Measurements from ENCODE around the gene PPP1R14C. TPM values are rescaled to one million over a fixed set of nuclear protein-coding genes. Genes with fewer than 3 reads are reported as not detected.

PPP1R14C gene
- total RNA-seq, 1 donor from 2014 or later, result 0.26 TPM

GRCh38 chr6:150281767-150282166 lies 138.9 kb downstream of the PPP1R14C start:
- Histone ChIP-seq H3K4me1 (peaks cover 10% of the 10 kb centered on the region), H4K20me1 (ENCODE audit: low read depth) (no peaks in the 10 kb centered on the region), H3K27ac (no peak overlapping the region), H3K36me3 (no peaks in the 10 kb centered on the region), H3K9ac (no peak overlapping the region), H3F3A (ENCODE audit: low read depth) (no peaks in the 10 kb centered on the region), H3K4me3 (no peak overlapping the region), H3K9me3 (ENCODE audit: low read depth) (no peaks in the 10 kb centered on the region), H3K4me2 (no peak overlapping the region), H3K27me3 (no peaks in the 10 kb centered on the region), H2AFZ (replicated peaks) (no peak overlapping the region), H3K79me2 (ENCODE audit: low read depth) (no peaks in the 10 kb centered on the region)
- no peak overlapping the region for H3K4me3 Mint-ChIP-seq
- DNase-seq (ENCODE audit: low spot score), result no peak
- no peaks in the 10 kb centered on the region for H3K36me3 Mint-ChIP-seq
- no peak overlapping the region for H3K27ac Mint-ChIP-seq
- TF ChIP-seq EZH2 (IDR thresholded peaks at IDR 0.05), result no peak
- TF ChIP-seq, protein P1, sequence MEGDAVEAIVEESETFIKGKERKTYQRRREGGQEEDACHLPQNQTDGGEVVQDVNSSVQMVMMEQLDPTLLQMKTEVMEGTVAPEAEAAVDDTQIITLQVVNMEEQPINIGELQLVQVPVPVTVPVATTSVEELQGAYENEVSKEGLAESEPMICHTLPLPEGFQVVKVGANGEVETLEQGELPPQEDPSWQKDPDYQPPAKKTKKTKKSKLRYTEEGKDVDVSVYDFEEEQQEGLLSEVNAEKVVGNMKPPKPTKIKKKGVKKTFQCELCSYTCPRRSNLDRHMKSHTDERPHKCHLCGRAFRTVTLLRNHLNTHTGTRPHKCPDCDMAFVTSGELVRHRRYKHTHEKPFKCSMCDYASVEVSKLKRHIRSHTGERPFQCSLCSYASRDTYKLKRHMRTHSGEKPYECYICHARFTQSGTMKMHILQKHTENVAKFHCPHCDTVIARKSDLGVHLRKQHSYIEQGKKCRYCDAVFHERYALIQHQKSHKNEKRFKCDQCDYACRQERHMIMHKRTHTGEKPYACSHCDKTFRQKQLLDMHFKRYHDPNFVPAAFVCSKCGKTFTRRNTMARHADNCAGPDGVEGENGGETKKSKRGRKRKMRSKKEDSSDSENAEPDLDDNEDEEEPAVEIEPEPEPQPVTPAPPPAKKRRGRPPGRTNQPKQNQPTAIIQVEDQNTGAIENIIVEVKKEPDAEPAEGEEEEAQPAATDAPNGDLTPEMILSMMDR (IDR thresholded peaks at IDR 0.05), result no peak
- no peak for TF ChIP-seq EZH2phosphoT487 (IDR thresholded peaks at IDR 0.05)
- H3K27me3 Mint-ChIP-seq (ENCODE audit: insufficient read depth, low read depth), result peaks cover 3% of the 10 kb centered on the region
- H3K9me3 Mint-ChIP-seq, result peaks cover 16% of the 10 kb centered on the region
- peaks cover 13% of the 10 kb centered on the region for H3K4me1 Mint-ChIP-seq

DNA sequence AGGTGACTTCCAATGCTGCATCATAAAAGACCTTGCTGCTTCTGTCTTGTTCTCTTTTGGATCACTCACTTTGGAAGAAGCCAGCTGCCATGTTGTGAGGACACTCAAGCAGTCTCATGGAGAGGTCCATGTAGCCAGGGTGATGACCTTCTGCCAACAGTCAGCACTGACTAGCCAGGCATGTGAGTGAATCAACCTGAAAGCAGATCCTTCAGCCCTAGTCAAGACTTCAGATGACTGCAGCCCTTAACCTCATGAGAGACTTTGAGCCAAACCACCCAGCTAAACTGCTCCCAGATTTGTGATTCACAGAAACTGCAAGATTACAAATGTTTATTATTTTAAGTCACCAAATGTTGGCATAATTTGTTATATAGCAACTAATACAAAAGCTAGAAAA lies 140.0 kb downstream of the PPP1R14C start:
- H2AFZ ChIP-seq (replicated peaks), result no peak overlapping the region
- Mint-ChIP-seq H3K4me1 (peaks cover 11% of the 10 kb centered on the region), H3K4me3 (no peak overlapping the region), H3K9me3 (peaks cover 23% of the 10 kb centered on the region), H3K36me3 (no peaks in the 10 kb centered on the region), H3K27me3 (ENCODE audit: insufficient read depth, low read depth) (peaks cover 3% of the 10 kb centered on the region), H3K27ac (no peak overlapping the region)
- no peak overlapping the region for H3K4me3 ChIP-seq
- no peaks in the 10 kb centered on the region for H3K79me2 ChIP-seq (ENCODE audit: low read depth)
- no peak for DNase-seq (ENCODE audit: low spot score)
- H3K27me3 ChIP-seq, result no peaks in the 10 kb centered on the region
- H3K4me2 ChIP-seq, result no peak overlapping the region
- no peaks in the 10 kb centered on the region for H4K20me1 ChIP-seq (ENCODE audit: low read depth)
- TF ChIP-seq EZH2 (IDR thresholded peaks at IDR 0.05) (no peak), EZH2phosphoT487 (IDR thresholded peaks at IDR 0.05) (no peak)
- TF ChIP-seq, protein P1 (IDR thresholded peaks at IDR 0.05), result no peak
- H3K27ac ChIP-seq, result no peak overlapping the region
- no peaks in the 10 kb centered on the region for H3K9me3 ChIP-seq (ENCODE audit: low read depth)
- H3K4me1 ChIP-seq, result peaks cover 10% of the 10 kb centered on the region
- no peak overlapping the region for H3K9ac ChIP-seq
- H3K36me3 ChIP-seq, result no peaks in the 10 kb centered on the region
- no peaks in the 10 kb centered on the region for H3F3A ChIP-seq (ENCODE audit: low read depth)

DNA sequence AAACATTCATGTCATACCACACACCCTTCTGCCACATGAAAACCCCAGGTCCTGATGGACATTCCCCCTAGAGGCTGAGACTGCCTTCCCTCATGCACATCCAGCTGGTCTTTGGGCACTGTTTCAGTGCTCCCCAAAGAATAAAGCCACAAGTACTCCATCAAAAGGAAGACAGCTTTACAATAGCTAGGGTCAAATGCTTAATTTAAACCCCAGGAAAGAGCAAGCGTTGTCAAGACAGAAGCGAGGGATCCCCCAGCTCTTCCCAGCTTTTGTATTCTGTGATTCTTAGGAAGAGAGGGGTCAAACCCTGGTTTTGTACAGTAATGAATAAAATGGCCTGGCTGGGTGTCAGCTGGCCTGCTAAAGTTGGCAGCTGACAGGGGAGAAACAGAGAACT lies 143.6 kb downstream of the PPP1R14C start:
- Histone ChIP-seq H3K27ac (no peak overlapping the region), H2AFZ (replicated peaks) (no peak overlapping the region), H3K4me3 (no peak overlapping the region), H3K36me3 (no peaks in the 10 kb centered on the region), H3F3A (ENCODE audit: low read depth) (no peaks in the 10 kb centered on the region), H3K4me1 (peaks cover 10% of the 10 kb centered on the region), H3K27me3 (no peaks in the 10 kb centered on the region), H3K4me2 (no peak overlapping the region), H3K9ac (no peak overlapping the region), H3K79me2 (ENCODE audit: low read depth) (no peaks in the 10 kb centered on the region), H4K20me1 (ENCODE audit: low read depth) (no peaks in the 10 kb centered on the region), H3K9me3 (ENCODE audit: low read depth) (no peaks in the 10 kb centered on the region)
- TF ChIP-seq, protein P1 (IDR thresholded peaks at IDR 0.05), result no peak
- no peak for TF ChIP-seq EZH2phosphoT487 (IDR thresholded peaks at IDR 0.05)
- TF ChIP-seq EZH2 (IDR thresholded peaks at IDR 0.05), result no peak
- DNase-seq (ENCODE audit: low spot score), result no peak
- H3K27me3 Mint-ChIP-seq (ENCODE audit: insufficient read depth, low read depth), result peaks cover 5% of the 10 kb centered on the region
- H3K9me3 Mint-ChIP-seq, result peaks cover 23% of the 10 kb centered on the region
- no peak overlapping the region for H3K4me3 Mint-ChIP-seq
- H3K4me1 Mint-ChIP-seq, result peaks cover 11% of the 10 kb centered on the region
- H3K27ac Mint-ChIP-seq, result no peak overlapping the region
- no peaks in the 10 kb centered on the region for H3K36me3 Mint-ChIP-seq

Measured in neural progenitor cell (in vitro differentiated cells).